Vagina (tissue), 2 donors: ENCODE data around the gene AIMP1.
"Not testable (repeated sequence)": the region's sequence is repeated elsewhere in the genome, so short reads cannot be mapped to it uniquely, and the experiment has no call there.

Experiments
- POLR2AphosphoS5 ChIP-seq, 2 donors: sonication (generic); formaldehyde crosslinking; IDR thresholded peaks; one replicate each; pipeline ENCODE4 v1.9.0; 2017; ENCODE audit warnings: antibody characterized with exemption in 2 of 2, mild to moderate bottlenecking in 2 of 2, low read depth in 1 of 2; ENCODE audit not compliant: insufficient read depth in 1 of 2
- TF ChIP-seq, protein P1 (sequence below), 3 experiments: fragments of 450-650 bp in 2 of 3; fragments of 200-600 bp in 1 of 3; sonication (generic) in 1 of 3; IDR thresholded peaks; one replicate each; pipeline ENCODE4 v1.5.1; 2017 to 2019; ENCODE audit warnings: antibody characterized with exemption in 3 of 3, mild to moderate bottlenecking in 2 of 3, moderate library complexity in 2 of 3

GRCh38 chr4:106398898-106399297, 82.5 kb downstream of the AIMP1 start:
- TF ChIP-seq, protein P1, sequence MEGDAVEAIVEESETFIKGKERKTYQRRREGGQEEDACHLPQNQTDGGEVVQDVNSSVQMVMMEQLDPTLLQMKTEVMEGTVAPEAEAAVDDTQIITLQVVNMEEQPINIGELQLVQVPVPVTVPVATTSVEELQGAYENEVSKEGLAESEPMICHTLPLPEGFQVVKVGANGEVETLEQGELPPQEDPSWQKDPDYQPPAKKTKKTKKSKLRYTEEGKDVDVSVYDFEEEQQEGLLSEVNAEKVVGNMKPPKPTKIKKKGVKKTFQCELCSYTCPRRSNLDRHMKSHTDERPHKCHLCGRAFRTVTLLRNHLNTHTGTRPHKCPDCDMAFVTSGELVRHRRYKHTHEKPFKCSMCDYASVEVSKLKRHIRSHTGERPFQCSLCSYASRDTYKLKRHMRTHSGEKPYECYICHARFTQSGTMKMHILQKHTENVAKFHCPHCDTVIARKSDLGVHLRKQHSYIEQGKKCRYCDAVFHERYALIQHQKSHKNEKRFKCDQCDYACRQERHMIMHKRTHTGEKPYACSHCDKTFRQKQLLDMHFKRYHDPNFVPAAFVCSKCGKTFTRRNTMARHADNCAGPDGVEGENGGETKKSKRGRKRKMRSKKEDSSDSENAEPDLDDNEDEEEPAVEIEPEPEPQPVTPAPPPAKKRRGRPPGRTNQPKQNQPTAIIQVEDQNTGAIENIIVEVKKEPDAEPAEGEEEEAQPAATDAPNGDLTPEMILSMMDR (IDR thresholded peaks at IDR 0.05), result not testable (repeated sequence)
- not testable (repeated sequence) for TF ChIP-seq POLR2AphosphoS5 (IDR thresholded peaks at IDR 0.05; ENCODE audit: insufficient read depth in 1 of 2, low read depth in 1 of 2)
